Vagina (tissue), 2 donors: ENCODE data around the gene APP.

ENCODE experiments used
- POLR2A ChIP-seq, 2 donors: fragments of 450-650 bp; IDR thresholded peaks; one replicate each; pipeline ENCODE4 v1.6.1; 2017; ENCODE audit warnings: antibody characterized with exemption in 2 of 2, mild to moderate bottlenecking in 2 of 2, moderate library complexity in 2 of 2
- TF ChIP-seq, protein P1 (sequence below), 3 experiments: fragments of 450-650 bp in 2 of 3; fragments of 200-600 bp in 1 of 3; sonication (generic) in 1 of 3; IDR thresholded peaks; one replicate each; pipeline ENCODE4 v1.5.1; 2017 to 2019; ENCODE audit warnings: antibody characterized with exemption in 3 of 3, mild to moderate bottlenecking in 2 of 3, moderate library complexity in 2 of 3

- TF ChIP-seq, protein P1, sequence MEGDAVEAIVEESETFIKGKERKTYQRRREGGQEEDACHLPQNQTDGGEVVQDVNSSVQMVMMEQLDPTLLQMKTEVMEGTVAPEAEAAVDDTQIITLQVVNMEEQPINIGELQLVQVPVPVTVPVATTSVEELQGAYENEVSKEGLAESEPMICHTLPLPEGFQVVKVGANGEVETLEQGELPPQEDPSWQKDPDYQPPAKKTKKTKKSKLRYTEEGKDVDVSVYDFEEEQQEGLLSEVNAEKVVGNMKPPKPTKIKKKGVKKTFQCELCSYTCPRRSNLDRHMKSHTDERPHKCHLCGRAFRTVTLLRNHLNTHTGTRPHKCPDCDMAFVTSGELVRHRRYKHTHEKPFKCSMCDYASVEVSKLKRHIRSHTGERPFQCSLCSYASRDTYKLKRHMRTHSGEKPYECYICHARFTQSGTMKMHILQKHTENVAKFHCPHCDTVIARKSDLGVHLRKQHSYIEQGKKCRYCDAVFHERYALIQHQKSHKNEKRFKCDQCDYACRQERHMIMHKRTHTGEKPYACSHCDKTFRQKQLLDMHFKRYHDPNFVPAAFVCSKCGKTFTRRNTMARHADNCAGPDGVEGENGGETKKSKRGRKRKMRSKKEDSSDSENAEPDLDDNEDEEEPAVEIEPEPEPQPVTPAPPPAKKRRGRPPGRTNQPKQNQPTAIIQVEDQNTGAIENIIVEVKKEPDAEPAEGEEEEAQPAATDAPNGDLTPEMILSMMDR (IDR thresholded peaks at IDR 0.05): no peak
- TF ChIP-seq POLR2A (IDR thresholded peaks at IDR 0.05): no peak
These were observed 93.0 kb downstream of the APP start for GRCh38 chr21:26077521-26077920.
